Mesodermal cell (in vitro differentiated cells): ENCODE measurements around the gene SPCS1.

Experiments used
- H3K27ac ChIP-seq: 2 replicates; pipeline ENCODE4 v1.7.0; 2013; ENCODE audit warnings: mild to moderate bottlenecking, low read depth, low read length, moderate library complexity; ENCODE audit not compliant: severe bottlenecking
- H3K36me3 ChIP-seq: 2 replicates; pipeline ENCODE4 v1.7.1; 2013; ENCODE audit warnings: mild to moderate bottlenecking, low read length, moderate library complexity; ENCODE audit not compliant: control insufficient read depth, insufficient read depth
- H3K4me1 ChIP-seq: one replicate; pipeline ENCODE4 v1.7.1; 2013; ENCODE audit warnings: mild to moderate bottlenecking, low read length; ENCODE audit not compliant: insufficient read depth, control insufficient read depth, poor library complexity, severe bottlenecking
- H3K4me3 ChIP-seq: 2 replicates; pipeline ENCODE4 v1.7.0; 2013; ENCODE audit warnings: low read length, control low read depth, mild to moderate bottlenecking; ENCODE audit not compliant: insufficient read depth, poor library complexity, severe bottlenecking; ENCODE audit errors: extremely low read depth
- H3K9me3 ChIP-seq: 2 replicates; pipeline ENCODE4 v1.7.1; 2013; ENCODE audit warnings: mild to moderate bottlenecking, low read length, moderate library complexity; ENCODE audit not compliant: control insufficient read depth
- WGBS, 2 experiments: methylation state at CpG; one replicate each; pipeline ENCODE4 v1.1.5; 2013; ENCODE audit warnings: missing lambda C conversion rate in 2 of 2; ENCODE audit not compliant: insufficient coverage in 2 of 2; 5-methylcytosine and 5-hydroxymethylcytosine counted together

Gene SPCS1

DNA sequence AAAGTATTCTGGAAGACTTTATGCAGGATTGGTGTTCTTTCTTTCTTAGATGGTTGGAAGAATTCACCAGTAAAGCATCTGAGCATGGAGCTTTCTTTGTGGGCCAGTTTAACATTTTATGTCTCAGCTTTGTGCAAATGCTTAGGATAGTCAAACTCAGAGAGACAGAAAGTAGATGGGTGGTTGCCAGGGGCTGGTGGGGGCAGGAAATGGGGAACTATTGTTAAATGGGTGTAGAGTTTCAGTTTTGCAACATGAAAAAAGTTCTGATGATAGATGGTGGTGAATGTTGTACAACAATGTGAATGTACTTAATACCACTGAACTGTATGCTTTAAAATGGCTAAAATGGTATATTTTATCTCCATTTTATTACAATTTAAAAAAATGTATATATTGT, 24.8 kb downstream of the SPCS1 start:
- peaks cover 10% of the 10 kb centered on the region for H3K9me3 ChIP-seq
- H3K4me1 ChIP-seq: no peaks in the 10 kb centered on the region
- H3K4me3 ChIP-seq: no peak overlapping the region
- peaks cover 60% of the 10 kb centered on the region for H3K36me3 ChIP-seq
- no peak overlapping the region for H3K27ac ChIP-seq

DNA sequence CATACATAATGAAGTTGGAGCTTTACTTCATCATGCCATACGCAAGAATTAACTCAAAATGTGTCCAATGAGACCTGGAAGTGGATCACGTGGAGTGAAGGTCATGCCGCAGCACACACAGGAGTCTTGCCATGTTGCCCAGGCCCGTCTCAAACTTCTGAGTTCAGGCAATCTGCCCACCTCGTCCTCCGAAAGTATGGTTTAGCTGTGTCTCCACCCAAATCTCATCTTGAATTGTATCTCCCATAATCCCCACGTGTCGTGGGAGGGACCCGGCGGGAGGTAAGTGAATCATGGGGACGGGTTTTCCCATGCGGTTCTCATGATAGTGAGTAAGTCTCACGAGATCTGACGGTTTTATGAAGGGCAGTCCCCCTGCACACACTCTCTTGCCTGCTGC, 25.7 kb downstream of the SPCS1 start:
- no peaks in the 10 kb centered on the region for H3K4me1 ChIP-seq
- H3K27ac ChIP-seq: no peak overlapping the region
- WGBS, 2 experiments: 88 to 90% methylated on average over 9 to 14 of the region's 14 CpGs
- H3K36me3 ChIP-seq: peaks cover 68% of the 10 kb centered on the region
- H3K9me3 ChIP-seq: peaks cover 10% of the 10 kb centered on the region
- H3K4me3 ChIP-seq: no peak overlapping the region

DNA sequence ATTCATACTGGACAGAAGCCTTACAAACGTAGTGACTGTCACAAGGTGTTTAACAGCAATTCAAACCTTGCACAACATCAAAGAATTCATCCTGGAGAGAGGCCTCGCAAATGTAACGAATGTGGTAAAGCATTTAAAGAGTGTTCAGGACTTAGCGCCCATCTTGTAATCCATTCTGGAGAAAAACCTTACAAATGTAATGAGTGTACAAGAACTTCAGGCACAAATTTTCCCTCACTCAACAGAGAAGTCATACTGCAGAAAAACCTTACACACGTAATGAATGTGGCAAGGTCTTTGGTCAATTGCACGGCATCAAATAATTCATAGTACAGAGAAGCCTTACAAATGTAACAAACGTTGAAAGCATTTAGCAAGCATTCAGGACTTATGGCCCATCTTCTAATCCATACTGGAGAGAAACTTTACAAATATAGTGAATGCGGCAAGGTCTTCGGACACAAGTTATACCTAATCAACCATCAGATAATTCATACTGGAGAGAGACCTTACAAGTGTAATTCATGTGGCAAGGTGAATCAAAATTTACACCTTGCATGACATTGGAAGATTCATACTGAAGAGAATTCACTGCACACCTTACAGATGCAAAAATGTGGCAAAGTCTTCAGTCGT, 27.5 kb downstream of the SPCS1 start:
- no peak overlapping the region for H3K4me3 ChIP-seq
- H3K27ac ChIP-seq: no peak overlapping the region
- H3K36me3 ChIP-seq: peaks cover 74% of the 10 kb centered on the region
- WGBS, 2 experiments: 90 to 95% methylated on average over 3 to 9 of the region's 10 CpGs
- peaks cover 10% of the 10 kb centered on the region for H3K9me3 ChIP-seq
- H3K4me1 ChIP-seq: no peaks in the 10 kb centered on the region

DNA sequence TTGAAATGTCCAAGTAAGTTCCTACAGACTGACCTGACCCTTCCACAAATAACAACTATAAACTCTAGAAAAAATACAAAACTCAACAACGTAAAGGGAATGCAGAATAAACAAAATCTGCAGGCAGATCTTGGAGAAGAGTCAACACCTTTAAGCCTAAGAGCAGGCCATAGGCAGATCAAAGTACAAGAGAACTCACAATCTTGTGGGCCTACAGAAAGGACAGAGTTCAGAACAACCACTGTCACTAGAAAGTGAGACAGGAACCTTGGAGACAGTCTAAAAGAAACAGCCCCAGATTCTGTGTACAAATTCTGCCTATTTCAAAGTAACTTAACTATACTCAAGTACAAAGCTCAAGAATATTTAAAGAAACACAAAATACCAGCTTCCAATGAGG, 33.8 kb downstream of the SPCS1 start:
- Histone ChIP-seq H3K4me1 (no peaks in the 10 kb centered on the region), H3K4me3 (no peak overlapping the region), H3K9me3 (no peaks in the 10 kb centered on the region), H3K27ac (no peak overlapping the region), H3K36me3 (peaks cover 92% of the 10 kb centered on the region)
- WGBS, 2 experiments: 67 to 100% methylated on average over 1 of the region's 1 CpG

DNA sequence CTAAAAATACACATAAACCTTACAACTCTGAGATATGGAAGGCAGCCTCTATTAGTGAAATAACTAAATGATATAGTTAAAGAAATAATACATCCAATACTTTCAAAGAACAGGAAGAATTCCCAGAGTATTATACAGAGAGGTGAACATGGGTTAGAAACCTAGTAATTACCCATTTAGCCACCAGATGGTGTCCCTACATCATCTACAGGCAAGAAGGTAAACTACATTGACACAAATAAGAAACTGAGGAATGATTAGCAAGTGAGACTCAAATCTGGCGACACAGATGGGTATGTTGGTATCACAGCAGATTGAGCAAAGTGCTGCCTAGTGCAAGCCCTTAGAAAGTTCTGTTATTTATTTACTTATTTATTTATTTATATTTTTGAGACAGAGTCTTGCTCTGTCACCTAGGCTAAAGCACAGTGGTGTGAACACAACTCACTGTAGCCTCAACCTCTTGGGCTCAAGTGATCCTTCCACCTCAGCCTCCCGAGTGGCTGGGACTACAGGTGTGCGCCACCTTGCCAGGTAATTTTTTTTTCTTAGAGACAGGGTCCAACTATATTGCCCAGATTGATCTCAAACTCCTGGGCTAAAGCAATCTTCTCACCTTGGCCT, 36.6 kb downstream of the SPCS1 start:
- 86 to 89% methylated on average over 2 to 3 of the region's 3 CpGs for whole genome bisulfite sequencing, 2 experiments

DNA sequence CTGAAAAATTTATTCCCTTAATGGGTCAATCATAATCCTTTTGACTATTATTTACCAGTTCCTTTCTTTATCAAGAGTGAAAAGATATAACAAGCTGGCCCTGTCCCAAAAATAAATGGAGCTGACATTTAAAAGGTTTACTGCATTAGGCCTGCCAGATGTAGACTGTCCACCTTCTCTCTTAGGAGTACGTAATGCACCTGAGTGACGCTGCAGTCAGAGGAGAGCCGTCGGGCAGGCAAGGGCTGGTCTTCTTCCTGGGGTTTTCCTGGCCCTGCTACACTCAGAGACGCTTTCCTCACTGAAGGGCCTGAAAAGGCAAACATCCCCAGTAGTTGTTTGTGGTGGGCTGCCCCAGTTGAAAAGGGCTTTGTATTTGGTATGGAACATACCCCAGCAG, 37.2 kb downstream of the SPCS1 start:
- Histone ChIP-seq H3K4me1 (no peaks in the 10 kb centered on the region), H3K27ac (peak overlapping the region; percentile 36), H3K36me3 (peaks cover 95% of the 10 kb centered on the region), H3K9me3 (no peaks in the 10 kb centered on the region), H3K4me3 (no peak overlapping the region)
- 100% methylated on average over 1 to 2 of the region's 5 CpGs for WGBS, 2 experiments

More for the DNA sequence above, 36.6 kb downstream of the SPCS1 start:
- Histone ChIP-seq H3K36me3 (peaks cover 94% of the 10 kb centered on the region), H3K4me1 (no peaks in the 10 kb centered on the region), H3K27ac (no peak overlapping the region), H3K9me3 (no peaks in the 10 kb centered on the region), H3K4me3 (no peak overlapping the region)

DNA sequence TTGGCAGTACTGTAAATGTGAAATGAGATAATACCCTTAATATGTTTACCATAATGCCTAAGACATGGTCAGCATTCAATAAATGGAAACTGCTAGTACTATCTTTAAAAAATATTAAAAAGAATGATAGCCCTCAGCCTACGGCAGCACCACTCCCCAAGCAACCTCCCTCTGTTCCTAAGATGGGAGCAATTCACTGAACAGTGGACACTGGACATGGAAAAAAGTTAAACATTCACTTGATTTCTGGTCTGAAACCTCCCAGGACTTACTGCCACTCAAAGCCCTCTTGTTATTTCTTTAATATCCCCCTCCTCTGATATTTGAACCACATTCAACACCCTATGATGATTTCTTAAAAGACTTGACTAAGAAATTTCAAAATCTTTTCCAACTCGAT, 37.8 kb downstream of the SPCS1 start:
- 83 to 90% methylated on average over 1 to 2 of the region's 2 CpGs for WGBS, 2 experiments
- Histone ChIP-seq H3K4me3 (no peak overlapping the region), H3K36me3 (peaks cover 92% of the 10 kb centered on the region), H3K27ac (no peak overlapping the region), H3K4me1 (no peaks in the 10 kb centered on the region), H3K9me3 (no peaks in the 10 kb centered on the region)

DNA sequence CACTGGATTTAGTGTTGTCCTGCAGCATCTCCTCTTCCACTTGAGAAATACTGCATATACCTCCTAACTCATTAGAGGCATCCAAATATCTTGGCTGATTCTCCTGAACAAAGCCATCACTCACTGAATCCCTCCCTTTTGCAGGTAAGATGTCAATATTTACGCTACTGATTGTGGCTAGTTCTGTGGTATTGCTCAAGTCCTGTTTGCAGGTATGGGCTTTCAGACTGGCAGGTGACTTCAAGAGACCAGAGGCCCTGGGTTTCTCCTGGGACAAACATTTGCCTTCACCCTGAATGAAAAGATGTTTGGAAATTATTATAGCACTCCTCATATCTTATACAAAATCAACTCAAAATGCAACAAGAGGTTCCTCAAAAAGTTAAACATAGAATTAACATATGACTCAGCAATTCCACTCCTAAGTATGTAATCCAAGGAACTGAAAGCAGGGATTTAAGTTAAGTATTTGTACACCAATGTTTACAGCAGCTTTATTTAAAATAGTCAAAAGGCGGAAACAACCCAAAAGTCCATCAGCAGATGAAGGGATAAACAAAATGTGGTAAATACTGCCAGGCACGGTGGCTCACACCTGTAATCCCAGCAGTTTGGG, 46.2 kb downstream of the SPCS1 start:
- Histone ChIP-seq H3K4me3 (no peak overlapping the region), H3K4me1 (no peaks in the 10 kb centered on the region), H3K9me3 (no peaks in the 10 kb centered on the region), H3K36me3 (peaks cover 75% of the 10 kb centered on the region), H3K27ac (no peak overlapping the region)
- WGBS, 2 experiments: 80 to 100% methylated on average over 1 to 2 of the region's 3 CpGs

DNA sequence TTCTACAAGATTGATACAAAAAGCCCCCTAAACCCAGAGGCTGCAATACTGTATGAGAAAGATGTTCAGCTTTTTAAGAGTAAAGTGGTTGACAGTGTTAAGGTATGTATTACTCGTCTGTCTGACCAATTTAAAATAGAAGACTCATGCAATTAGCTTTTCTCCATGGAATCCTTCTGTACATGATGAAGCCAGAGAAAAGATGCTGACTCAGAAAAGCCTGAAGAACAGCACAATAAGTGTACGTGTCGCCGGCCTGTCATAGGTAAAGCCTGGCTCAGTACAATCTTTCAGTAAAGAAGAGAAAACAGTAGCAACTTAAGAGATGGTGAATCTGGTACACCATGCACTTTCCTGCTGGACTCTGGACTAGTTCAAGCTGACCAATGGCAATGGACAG, 48.5 kb downstream of the SPCS1 start:
- 92 to 96% methylated on average over 3 to 4 of the region's 4 CpGs for WGBS, 2 experiments

DNA sequence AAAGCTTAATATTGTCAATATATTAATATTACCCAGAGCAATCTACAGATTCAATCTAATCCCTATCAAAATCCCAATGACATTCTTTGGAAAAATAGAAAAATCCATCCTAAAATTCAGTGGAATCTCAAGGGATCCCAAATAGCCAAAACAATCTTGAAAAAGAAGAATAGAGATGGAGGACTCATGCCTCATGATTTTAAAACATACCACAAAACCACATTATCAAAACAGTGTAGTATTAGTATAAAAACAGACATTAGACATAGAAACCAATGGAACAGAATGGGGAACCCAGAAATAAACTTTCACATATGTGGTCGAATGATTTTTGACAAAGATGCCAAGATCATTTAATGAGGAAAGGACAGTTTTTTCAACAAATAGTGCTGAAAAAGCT, 50.2 kb downstream of the SPCS1 start:
- no peaks in the 10 kb centered on the region for H3K4me1 ChIP-seq
- no CpG with 5 or more reads among the region's 1 CpG for WGBS, 2 experiments
- H3K27ac ChIP-seq: no peak overlapping the region
- no peak overlapping the region for H3K4me3 ChIP-seq
- H3K36me3 ChIP-seq: peaks cover 73% of the 10 kb centered on the region
- no peaks in the 10 kb centered on the region for H3K9me3 ChIP-seq

More for the DNA sequence above, 48.5 kb downstream of the SPCS1 start:
- Histone ChIP-seq H3K27ac (no peak overlapping the region), H3K36me3 (peaks cover 75% of the 10 kb centered on the region), H3K4me3 (no peak overlapping the region), H3K9me3 (no peaks in the 10 kb centered on the region), H3K4me1 (no peaks in the 10 kb centered on the region)
